ENCODE data around the gene RSPH1. TPM values are rescaled to one million over a fixed set of nuclear protein-coding genes. Genes with fewer than 3 reads are reported as not detected.

The RSPH1 gene
- total RNA-seq, 2 experiments from 2014 or later = 0.21 to 0.34 TPM

DNA sequence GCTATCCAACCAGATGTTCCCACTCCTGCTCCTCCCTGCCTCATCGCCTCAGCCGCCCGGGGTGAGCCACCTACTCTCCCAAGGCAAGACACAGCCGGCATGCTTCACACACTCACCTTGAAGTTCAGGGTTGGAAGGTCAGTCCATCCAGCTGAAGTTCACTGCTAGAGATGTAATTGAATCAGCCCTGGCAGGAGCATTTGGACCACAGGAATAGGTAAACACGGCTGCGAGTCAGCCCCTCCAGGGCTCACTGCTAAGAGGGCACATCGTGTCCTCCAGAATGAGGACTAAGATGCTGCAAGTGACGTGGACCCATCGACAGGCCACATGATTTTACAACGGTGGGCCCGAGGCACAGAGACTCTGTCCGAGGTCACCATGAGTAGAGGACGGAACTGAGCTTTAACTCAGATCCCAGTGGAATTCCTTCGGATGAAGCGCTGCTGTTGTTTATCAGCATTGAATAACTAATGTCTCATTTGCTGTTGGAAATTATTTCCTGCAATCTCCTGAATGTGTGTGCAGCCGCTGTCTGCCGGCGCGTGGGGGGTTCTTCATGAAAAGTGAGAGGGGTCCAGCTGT is 41.9 kb downstream of the RSPH1 start:
- intact Hi-C loops (cut with DNase I, micrococcal nuclease) = loop anchor here in 1 of 2 experiments (5.0 kb wide), 1 partner anchor 52 kb away; the partner anchor contains the start of gene UBASH3A
- DNase-seq = no peak
- H3K4me3 Mint-ChIP-seq = no peak overlapping the region
- ChIA-PET POLR2A (no interaction called here), CTCF (interaction anchor here (0.6 to 1.4 kb wide), 5 partner anchors 41 to 217 kb away, joined by 3 to 7 read pairs (median 3); partner anchors contain the start of gene TFF3)
- H3K27ac Mint-ChIP-seq = no peak overlapping the region
- no peaks in the 10 kb centered on the region for H3K36me3 Mint-ChIP-seq (ENCODE audit: low read depth)
- H3K4me1 Mint-ChIP-seq = peaks cover 47% of the 10 kb centered on the region
- H3K27me3 Mint-ChIP-seq = no peaks in the 10 kb centered on the region
- no peak for ATAC-seq
- no peaks in the 10 kb centered on the region for H3K9me3 Mint-ChIP-seq (ENCODE audit: low read depth)

DNA sequence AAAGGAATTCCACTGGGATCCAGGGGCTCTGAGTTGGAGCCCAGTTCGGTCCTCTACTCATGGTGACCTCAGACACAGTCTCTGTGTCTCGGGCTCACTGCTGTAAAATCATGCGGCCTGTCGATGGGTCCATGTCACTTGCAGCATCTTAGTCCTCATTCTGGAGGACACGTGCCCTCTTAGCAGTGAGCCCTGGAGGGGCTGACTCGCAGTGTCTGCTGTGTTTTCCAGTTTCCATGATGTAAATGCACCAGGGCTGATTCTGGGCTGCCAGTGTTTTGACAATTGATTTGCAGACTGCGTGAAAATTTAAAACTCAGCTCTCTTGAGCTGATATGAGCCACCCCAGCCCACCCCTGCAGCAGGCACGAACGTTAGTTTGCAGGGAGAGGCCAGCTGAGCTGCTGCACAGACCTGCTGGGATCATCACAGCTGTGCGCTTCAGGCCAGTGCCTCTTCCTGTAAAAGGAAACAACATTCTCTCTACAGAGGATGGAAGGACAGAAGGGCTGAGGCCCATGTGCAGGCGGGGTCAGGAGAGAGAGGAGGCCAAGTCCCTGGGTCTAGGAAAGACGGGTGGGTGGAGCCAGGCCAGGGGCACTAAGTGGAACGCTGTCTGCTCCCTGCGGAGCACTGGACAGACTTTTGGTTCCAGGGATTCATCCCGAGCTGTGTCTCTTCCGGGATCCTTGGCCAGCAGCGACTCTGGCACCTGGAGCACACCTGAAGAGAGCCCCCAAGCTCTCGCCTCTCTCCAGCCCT is 42.6 kb downstream of the RSPH1 start:
- Mint-ChIP-seq H3K4me1 (peaks cover 53% of the 10 kb centered on the region), H3K4me3 (no peak overlapping the region), H3K27me3 (no peaks in the 10 kb centered on the region), H3K36me3 (ENCODE audit: low read depth) (no peaks in the 10 kb centered on the region), H3K9me3 (ENCODE audit: low read depth) (no peaks in the 10 kb centered on the region), H3K27ac (peak overlapping the region; percentile 47)
- POLR2A ChIA-PET = no interaction called here
- ATAC-seq (no peak), DNase-seq (no peak)
- CTCF ChIA-PET = interaction anchor here (0.6 to 1.4 kb wide), 3 partner anchors 42 to 217 kb away, joined by 3 to 7 read pairs (median 3); no protein-coding TSS in a partner anchor
- intact Hi-C loops (cut with DNase I, micrococcal nuclease) = loop anchor here in 1 of 2 experiments (5.0 kb wide), 1 partner anchor 51 kb away; the partner anchor contains the start of gene UBASH3A

DNA sequence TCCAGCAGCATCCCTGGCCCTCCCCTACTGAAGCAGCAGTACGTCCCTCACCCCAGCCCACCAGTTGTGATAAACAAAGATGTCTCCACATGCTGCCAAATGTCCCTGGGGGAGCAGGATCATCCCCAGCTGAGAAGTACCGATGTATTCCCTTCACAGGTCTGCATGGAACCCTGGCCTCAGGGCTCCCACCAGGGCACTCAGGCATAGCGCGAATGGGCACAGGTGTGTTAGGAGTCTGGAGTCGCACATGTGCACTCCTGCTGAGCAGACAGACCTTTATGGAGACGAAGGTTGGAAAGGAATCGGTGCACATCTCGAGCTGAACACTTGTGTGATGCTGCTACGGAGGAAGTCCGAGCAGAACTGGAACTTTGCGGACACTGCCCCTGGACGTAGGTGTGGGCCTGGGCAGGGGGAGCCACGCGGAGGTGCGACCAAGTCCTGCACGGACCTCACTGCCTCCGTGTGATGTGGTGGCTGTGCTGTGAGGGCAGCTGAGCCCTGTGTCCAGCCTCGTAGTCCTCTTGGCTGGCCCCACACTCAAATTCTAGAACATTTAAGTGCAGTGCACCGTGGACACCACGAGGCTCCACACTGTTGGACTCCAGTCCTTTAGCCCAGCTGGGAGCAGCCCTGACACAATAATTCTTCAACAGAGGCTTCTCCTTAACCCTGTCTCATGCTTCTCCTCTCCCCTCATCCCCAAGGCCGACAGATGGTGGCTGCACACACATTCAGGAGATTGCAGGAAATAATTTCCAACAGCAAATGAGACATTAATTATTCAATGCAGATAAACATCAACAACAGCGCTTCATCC is 43.4 kb downstream of the RSPH1 start:
- POLR2A ChIA-PET = no interaction called here
- Mint-ChIP-seq H3K36me3 (ENCODE audit: low read depth) (peaks cover 8% of the 10 kb centered on the region), H3K9me3 (ENCODE audit: low read depth) (no peaks in the 10 kb centered on the region), H3K4me1 (peaks cover 56% of the 10 kb centered on the region), H3K4me3 (no peak overlapping the region), H3K27ac (no peak overlapping the region), H3K27me3 (no peaks in the 10 kb centered on the region)
- CTCF ChIA-PET = interaction anchor here (1.0 to 3.1 kb wide), 2 partner anchors 115 to 307 kb away, joined by 3 to 23 read pairs; no protein-coding TSS in a partner anchor
- DNase-seq (no peak), ATAC-seq (no peak)
- intact Hi-C loops (cut with DNase I, micrococcal nuclease) = loop anchor here in 1 of 2 experiments (5.0 kb wide), 1 partner anchor 50 kb away; the partner anchor contains the start of gene UBASH3A

DNA sequence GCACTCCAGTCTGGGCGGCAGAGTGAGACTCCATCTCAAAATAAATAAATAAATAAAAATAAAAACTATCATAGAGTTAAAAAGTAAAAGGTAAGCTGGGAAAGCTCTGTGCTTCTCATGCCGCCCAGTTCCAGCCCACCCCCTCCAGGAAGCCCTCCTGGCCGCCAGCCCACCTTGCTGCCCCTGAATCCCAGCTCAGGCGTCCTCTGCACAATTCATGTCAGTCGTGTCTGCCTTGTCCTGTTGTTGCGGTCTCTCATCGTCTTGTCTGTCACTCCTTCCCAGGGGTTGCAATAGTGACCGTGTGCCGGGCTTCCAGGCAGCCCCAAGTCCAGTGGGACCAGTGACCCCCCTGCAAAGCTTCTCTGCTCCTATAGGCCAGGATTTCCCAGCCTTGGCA is 44.1 kb downstream of the RSPH1 start:
- H3K4me1 Mint-ChIP-seq = peaks cover 53% of the 10 kb centered on the region
- intact Hi-C loops (cut with DNase I, micrococcal nuclease) = loop anchor here (2.0 to 5.0 kb wide), 2 partner anchors 45 to 50 kb away; partner anchors contain the start of gene UBASH3A (in 1 of the 2)
- no peaks in the 10 kb centered on the region for H3K9me3 Mint-ChIP-seq (ENCODE audit: low read depth)
- ATAC-seq (no peak), DNase-seq (no peak)
- no peak overlapping the region for H3K4me3 Mint-ChIP-seq
- H3K27ac Mint-ChIP-seq = no peak overlapping the region
- no peaks in the 10 kb centered on the region for H3K27me3 Mint-ChIP-seq
- ChIA-PET POLR2A (no interaction called here), CTCF (interaction anchor here (0.7 to 3.1 kb wide), 3 partner anchors 115 to 306 kb away, joined by 3 to 23 read pairs (median 3); no protein-coding TSS in a partner anchor)
- H3K36me3 Mint-ChIP-seq (ENCODE audit: low read depth) = peaks cover 14% of the 10 kb centered on the region

DNA sequence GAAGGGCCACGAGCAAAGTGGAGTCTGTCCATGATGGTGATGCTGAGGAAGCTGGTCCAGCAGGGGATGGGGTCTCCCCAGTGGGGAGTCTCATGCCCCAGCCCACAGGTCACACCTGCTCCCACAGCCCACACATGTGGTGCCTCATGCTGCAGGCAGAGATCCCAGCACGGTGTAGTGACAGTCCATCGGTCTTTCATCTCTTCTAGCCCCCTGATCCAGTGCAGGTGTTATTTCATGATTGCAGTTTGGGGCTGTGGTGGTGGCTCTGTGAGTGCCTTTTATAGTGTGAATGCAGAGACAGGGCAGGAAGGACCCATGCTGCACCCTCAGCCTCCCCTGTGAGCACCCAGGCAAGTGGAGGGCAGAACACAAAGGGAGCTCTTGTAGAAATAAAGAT is 47.3 kb downstream of the RSPH1 start:
- H3K9me3 Mint-ChIP-seq (ENCODE audit: low read depth) = no peaks in the 10 kb centered on the region
- H3K4me1 Mint-ChIP-seq = peaks cover 51% of the 10 kb centered on the region
- ATAC-seq (no peak), DNase-seq (no peak)
- H3K27me3 Mint-ChIP-seq = no peaks in the 10 kb centered on the region
- ChIA-PET CTCF (interaction anchor here (0.6 to 3.1 kb wide), 5 partner anchors 28 to 139 kb away, joined by 3 to 21 read pairs (median 3); partner anchors contain the start of gene UBASH3A), POLR2A (no interaction called here)
- intact Hi-C loops (cut with DNase I, micrococcal nuclease) = loop anchor here in 1 of 2 experiments (2.0 kb wide), 1 partner anchor 76 kb away; no protein-coding TSS in a partner anchor
- peak overlapping the region; percentile 63 for H3K27ac Mint-ChIP-seq
- peaks cover 40% of the 10 kb centered on the region for H3K36me3 Mint-ChIP-seq (ENCODE audit: low read depth)
- no peak overlapping the region for H3K4me3 Mint-ChIP-seq

DNA sequence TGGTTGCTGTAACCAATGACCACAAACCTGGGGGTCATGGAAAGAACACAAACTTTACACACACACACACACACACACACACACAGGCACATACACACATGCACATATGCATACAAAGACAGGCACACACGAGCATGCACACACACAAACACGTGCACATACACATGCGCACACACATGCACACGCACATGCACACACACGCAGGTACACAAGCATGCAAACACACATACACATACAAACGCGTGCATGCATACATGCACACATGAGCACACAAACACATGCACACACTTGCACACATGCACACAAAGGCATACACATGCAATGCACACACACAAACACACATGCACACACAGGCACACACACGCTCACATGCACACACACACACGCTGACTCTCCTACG is 48.3 kb downstream of the RSPH1 start:
- peaks cover 43% of the 10 kb centered on the region for H3K4me1 Mint-ChIP-seq
- peak overlapping the region; percentile 63 for H3K27ac Mint-ChIP-seq
- no peaks in the 10 kb centered on the region for H3K27me3 Mint-ChIP-seq
- CTCF ChIA-PET = interaction anchor here (1.0 kb wide), 1 partner anchor 44 kb away, joined by 3 read pairs; the partner anchor contains the start of gene UBASH3A
- no peak for ATAC-seq
- intact Hi-C loops (cut with DNase I, micrococcal nuclease) = loop anchor here in 1 of 2 experiments (2.0 kb wide), 1 partner anchor 75 kb away; no protein-coding TSS in a partner anchor
- no peaks in the 10 kb centered on the region for H3K9me3 Mint-ChIP-seq (ENCODE audit: low read depth)
- no peak overlapping the region for H3K4me3 Mint-ChIP-seq
- POLR2A ChIA-PET = no interaction called here
- DNase-seq = no peak
- H3K36me3 Mint-ChIP-seq (ENCODE audit: low read depth) = peaks cover 47% of the 10 kb centered on the region

DNA sequence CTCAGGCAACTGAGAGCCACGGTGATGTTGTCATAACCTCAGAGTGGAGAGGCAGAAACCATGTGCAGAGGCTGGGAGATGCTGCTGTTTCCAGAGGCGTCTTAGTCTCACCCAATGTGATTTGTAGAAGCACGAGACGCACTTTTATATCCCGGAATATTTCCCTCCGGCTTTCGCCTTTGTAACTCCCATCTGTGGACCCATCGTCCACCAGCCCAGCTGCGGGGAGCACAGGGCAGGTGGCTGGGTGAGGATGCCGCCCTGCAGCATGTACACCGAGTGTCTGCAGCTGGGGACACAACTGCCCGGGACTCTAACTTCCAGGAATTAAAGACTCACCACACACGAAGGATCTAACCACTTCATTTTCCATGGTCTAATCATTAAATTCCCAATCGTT is 48.8 kb downstream of the RSPH1 start:
- peaks cover 43% of the 10 kb centered on the region for H3K4me1 Mint-ChIP-seq
- POLR2A ChIA-PET = no interaction called here
- intact Hi-C loops (cut with DNase I, micrococcal nuclease) = no loop called here
- CTCF ChIA-PET = no interaction called here
- DNase-seq (no peak), ATAC-seq (no peak)
- H3K4me3 Mint-ChIP-seq = no peak overlapping the region
- peaks cover 51% of the 10 kb centered on the region for H3K36me3 Mint-ChIP-seq (ENCODE audit: low read depth)
- no peaks in the 10 kb centered on the region for H3K9me3 Mint-ChIP-seq (ENCODE audit: low read depth)
- H3K27ac Mint-ChIP-seq = no peak overlapping the region
- no peaks in the 10 kb centered on the region for H3K27me3 Mint-ChIP-seq

DNA sequence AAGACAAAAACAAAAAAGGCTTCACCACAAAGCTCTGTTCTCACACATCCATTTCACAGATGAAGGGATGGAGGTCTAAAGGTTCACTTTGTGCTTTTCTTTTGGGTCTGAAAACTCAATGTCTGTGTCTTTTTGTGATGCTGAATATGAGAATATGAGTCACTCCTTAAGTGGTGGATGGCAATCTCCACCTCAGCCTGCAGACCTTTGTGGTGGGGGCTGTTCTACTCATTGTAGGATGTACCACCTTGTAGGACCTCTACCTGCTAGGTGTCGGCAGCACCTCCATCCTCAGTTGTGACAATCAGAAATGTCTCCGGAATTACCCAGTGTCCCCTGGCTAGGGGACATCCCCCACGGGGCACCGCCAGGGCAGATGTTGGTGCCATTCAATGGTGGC is 49.5 kb downstream of the RSPH1 start:
- intact Hi-C loops (cut with DNase I, micrococcal nuclease) = no loop called here
- H3K4me1 Mint-ChIP-seq = peaks cover 43% of the 10 kb centered on the region
- ChIA-PET CTCF (interaction anchor here (0.6 to 1.2 kb wide), 4 partner anchors 26 to 111 kb away, joined by 3 read pairs; no protein-coding TSS in a partner anchor), POLR2A (no interaction called here)
- ATAC-seq (peak; percentile 28), DNase-seq (no peak)
- peaks cover 55% of the 10 kb centered on the region for H3K36me3 Mint-ChIP-seq (ENCODE audit: low read depth)
- H3K27me3 Mint-ChIP-seq = no peaks in the 10 kb centered on the region
- H3K9me3 Mint-ChIP-seq (ENCODE audit: low read depth) = no peaks in the 10 kb centered on the region
- H3K27ac Mint-ChIP-seq = peak overlapping the region; percentile 43
- no peak overlapping the region for H3K4me3 Mint-ChIP-seq

DNA sequence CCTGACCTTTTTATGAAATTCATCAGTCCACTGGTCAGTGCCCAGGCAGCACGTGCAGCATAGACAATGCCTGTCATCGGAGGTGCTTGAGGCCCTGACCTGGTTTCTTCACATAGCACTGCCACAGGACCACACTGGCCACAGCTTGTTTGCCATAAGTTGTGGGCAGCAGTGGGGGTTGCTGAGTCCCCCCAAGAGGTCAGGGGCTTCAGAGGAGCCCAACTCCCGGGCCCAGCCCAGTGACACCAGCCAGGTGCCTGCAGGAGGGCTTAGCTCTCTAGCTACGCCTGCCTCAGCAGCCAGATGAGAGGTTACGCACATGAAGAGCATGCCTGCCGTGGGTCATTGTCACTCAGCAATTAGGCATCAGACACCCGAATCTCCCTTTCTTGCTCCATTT is 50.7 kb downstream of the RSPH1 start:
- H3K36me3 Mint-ChIP-seq (ENCODE audit: low read depth) = peaks cover 66% of the 10 kb centered on the region
- H3K4me1 Mint-ChIP-seq = peaks cover 47% of the 10 kb centered on the region
- ChIA-PET POLR2A (no interaction called here), CTCF (interaction anchor here (0.7 to 1.4 kb wide), 4 partner anchors 24 to 107 kb away, joined by 3 read pairs; no protein-coding TSS in a partner anchor)
- H3K27ac Mint-ChIP-seq = peak overlapping the region; percentile 40
- no peaks in the 10 kb centered on the region for H3K27me3 Mint-ChIP-seq
- no peak for DNase-seq
- no peaks in the 10 kb centered on the region for H3K9me3 Mint-ChIP-seq (ENCODE audit: low read depth)
- no peak for ATAC-seq
- intact Hi-C loops (cut with DNase I, micrococcal nuclease) = no loop called here
- H3K4me3 Mint-ChIP-seq = no peak overlapping the region

DNA sequence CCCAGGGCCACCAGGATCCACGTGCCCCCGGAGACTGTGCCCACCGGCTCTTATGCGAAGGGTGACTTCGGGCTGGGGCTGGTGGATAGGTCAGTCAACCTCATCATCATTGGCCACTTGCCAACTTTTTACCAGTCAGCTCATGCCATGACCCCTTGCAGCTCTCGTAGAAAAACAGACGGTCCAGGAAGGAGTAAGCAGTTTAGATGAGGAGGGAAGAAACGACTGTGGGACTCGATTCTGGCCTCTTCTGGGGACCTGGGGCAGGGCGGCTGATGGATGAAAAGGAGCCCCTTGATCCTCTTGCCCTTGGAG is 51.3 kb downstream of the RSPH1 start:
- Mint-ChIP-seq H3K27ac (no peak overlapping the region), H3K4me1 (peaks cover 47% of the 10 kb centered on the region)
- intact Hi-C loops (cut with DNase I, micrococcal nuclease) = no loop called here

More for the DNA sequence above, 51.3 kb downstream of the RSPH1 start:
- ATAC-seq = no peak
- no peaks in the 10 kb centered on the region for H3K27me3 Mint-ChIP-seq
- DNase-seq = no peak
- peaks cover 1% of the 10 kb centered on the region for H3K9me3 Mint-ChIP-seq (ENCODE audit: low read depth)
- ChIA-PET POLR2A (no interaction called here), CTCF (interaction anchor here (0.7 to 1.4 kb wide), 3 partner anchors 66 to 107 kb away, joined by 3 read pairs; no protein-coding TSS in a partner anchor)
- H3K36me3 Mint-ChIP-seq (ENCODE audit: low read depth) = peaks cover 72% of the 10 kb centered on the region
- no peak overlapping the region for H3K4me3 Mint-ChIP-seq

Data from activated CD4-positive, alpha-beta T cell treated with anti-CD3 and anti-CD28 coated beads for 36 hours (primary cell).